Measurements from ENCODE around the gene HRCT1. TPM values are rescaled to one million over a fixed set of nuclear protein-coding genes. Genes with fewer than 3 reads are reported as not detected.
"Not testable (repeated sequence)": the region's sequence is repeated elsewhere in the genome, so short reads cannot be mapped to it uniquely, and the experiment has no call there.

HRCT1 gene
- total and polyA plus RNA-seq, 2 donors (not counting 3 experiments of a cell fraction or from before 2014, with no cell fraction given), result 1.2 to 7.0 TPM

DNA sequence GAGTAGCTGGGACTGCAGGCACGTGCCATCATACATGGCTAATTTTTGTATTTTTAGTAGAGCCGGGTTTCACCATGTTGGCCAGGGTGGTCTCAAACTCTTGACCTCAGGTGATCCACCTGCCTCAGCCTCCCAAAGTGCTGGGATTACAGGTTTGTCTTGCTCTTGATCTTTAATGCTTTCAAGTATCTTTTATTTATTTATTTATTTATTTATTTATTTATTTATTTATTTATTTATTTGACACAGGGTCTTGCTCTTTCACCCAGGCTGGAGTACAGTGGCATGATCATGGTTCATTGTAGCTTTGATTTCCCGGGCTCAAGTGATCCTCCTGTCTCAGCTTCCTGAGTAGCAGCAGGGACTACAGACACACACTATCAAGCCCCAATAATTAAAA lies 21.1 kb upstream of the HRCT1 start:
- DNase-seq (ENCODE audit: low read depth, low spot score); FAIRE-seq; H3K27ac ChIP-seq (ENCODE audit: insufficient read depth, low read depth, low read length); H3K79me2 ChIP-seq (ENCODE audit: control insufficient read depth, insufficient read depth, low read length); H3K9me1 ChIP-seq (replicated peaks; ENCODE audit: control insufficient read depth, extremely low read depth, insufficient read depth, low read length); H2AFZ ChIP-seq (ENCODE audit: low read depth, low read length); H3K9me3 ChIP-seq (replicated peaks; ENCODE audit: control insufficient read depth, insufficient read depth, low read length); H3K4me2 ChIP-seq (ENCODE audit: insufficient read depth, low read length); BruUV-seq (replicated peaks); H3K4me3 ChIP-seq (replicated peaks in 1 of 3; ENCODE audit: insufficient read depth in 1 of 3, low read depth in 1 of 3, low read length in 3 of 3); H3K4me1 ChIP-seq (ENCODE audit: control insufficient read depth, extremely low read depth, insufficient read depth, low read length); H3K36me3 ChIP-seq (ENCODE audit: control insufficient read depth in 2 of 2, extremely low read depth in 1 of 2, insufficient read depth in 2 of 2, low read length in 2 of 2); dilution Hi-C loops (cut with MboI; ENCODE audit: extremely low pct_ligation_motif_present, low sequenced_read_pairs); H3K9ac ChIP-seq (replicated peaks; ENCODE audit: extremely low read depth, insufficient read depth, low read length); POLR2A ChIA-PET; H4K20me1 ChIP-seq (replicated peaks; ENCODE audit: control insufficient read depth, extremely low read depth, insufficient read depth, low read length); H3K27me3 ChIP-seq (ENCODE audit: control insufficient read depth in 2 of 2, insufficient read depth in 2 of 2, low read length in 2 of 2): not testable (repeated sequence)
- intact Hi-C loops (cut with micrococcal nuclease), result loop anchor here (5.0 kb wide), 2 partner anchors 158 to 238 kb away; no protein-coding TSS in a partner anchor
- CTCF ChIA-PET, result interaction anchor here (0.9 kb wide), 1 partner anchor 95 kb away, joined by 3 read pairs; no protein-coding TSS in a partner anchor

DNA sequence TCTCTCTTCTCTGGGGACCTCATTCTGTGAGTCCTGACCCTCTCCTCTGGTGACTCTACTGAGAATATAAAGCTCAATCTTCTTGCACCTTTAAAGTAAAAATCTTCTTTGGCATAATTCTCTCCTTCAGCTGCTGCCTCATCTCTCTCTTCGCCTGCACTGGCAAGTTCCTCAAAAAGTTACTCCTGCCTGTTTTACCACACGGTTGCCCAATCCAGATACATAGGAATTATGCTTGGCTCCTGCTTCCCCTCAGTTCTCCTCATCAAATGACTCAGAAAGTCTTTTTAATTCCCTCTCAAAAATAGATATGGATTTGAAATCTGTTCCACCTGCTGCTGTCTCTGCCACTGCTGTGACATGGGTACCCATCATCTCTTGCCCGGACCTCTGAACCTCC lies 14.4 kb upstream of the HRCT1 start:
- Histone ChIP-seq H3K9me3 (replicated peaks; ENCODE audit: control insufficient read depth, insufficient read depth, low read length) (no peaks in the 10 kb centered on the region), H3K9ac (replicated peaks; ENCODE audit: extremely low read depth, insufficient read depth, low read length) (no peak overlapping the region), H2AFZ (ENCODE audit: low read depth, low read length) (no peak overlapping the region), H3K4me1 (ENCODE audit: control insufficient read depth, extremely low read depth, insufficient read depth, low read length) (no peaks in the 10 kb centered on the region), H3K27ac (ENCODE audit: insufficient read depth, low read depth, low read length) (no peak overlapping the region), H4K20me1 (replicated peaks; ENCODE audit: control insufficient read depth, extremely low read depth, insufficient read depth, low read length) (no peaks in the 10 kb centered on the region), H3K36me3 (ENCODE audit: control insufficient read depth in 2 of 2, extremely low read depth in 1 of 2, insufficient read depth in 2 of 2, low read length in 2 of 2) (no peaks in the 10 kb centered on the region), H3K79me2 (ENCODE audit: control insufficient read depth, insufficient read depth, low read length) (no peaks in the 10 kb centered on the region), H3K4me3 (replicated peaks in 1 of 3; ENCODE audit: insufficient read depth in 1 of 3, low read depth in 1 of 3, low read length in 3 of 3) (no peak overlapping the region), H3K27me3 (ENCODE audit: control insufficient read depth in 2 of 2, insufficient read depth in 2 of 2, low read length in 2 of 2) (peaks cover 2 to 7% of the 10 kb centered on the region in 2 experiments), H3K9me1 (replicated peaks; ENCODE audit: control insufficient read depth, extremely low read depth, insufficient read depth, low read length) (no peaks in the 10 kb centered on the region), H3K4me2 (ENCODE audit: insufficient read depth, low read length) (no peak overlapping the region)
- DNase-seq (ENCODE audit: low read depth, low spot score) (no peak), FAIRE-seq (no peak)
- POLR2A ChIA-PET, result no interaction called here
- dilution Hi-C loops (cut with MboI; ENCODE audit: extremely low pct_ligation_motif_present, low sequenced_read_pairs), result no loop called here
- CTCF ChIA-PET, result interaction anchor here (0.8 to 1.9 kb wide), 8 partner anchors 10 to 103 kb away, joined by 3 to 18 read pairs (median 4); no protein-coding TSS in a partner anchor
- intact Hi-C loops (cut with micrococcal nuclease), result loop anchor here (2.0 kb wide), 1 partner anchor 13 kb away; no protein-coding TSS in a partner anchor
- TF ChIP-seq JUN (IDR thresholded peaks at IDR 0.05; ENCODE audit: borderline replicate concordance, insufficient read depth, insufficient read length, low read depth) (no peak), EZH2 (IDR thresholded peaks at IDR 0.05; ENCODE audit: borderline replicate concordance, low read depth, low read length, severe bottlenecking) (no peak), FOS (IDR thresholded peaks at IDR 0.05; ENCODE audit: borderline replicate concordance, insufficient read depth, low read length) (no peak), POLR2AphosphoS5 (IDR thresholded peaks at IDR 0.05; ENCODE audit: insufficient read depth, low read depth, low read length) (no peak), POLR2A (IDR thresholded peaks at IDR 0.05; ENCODE audit: low read depth, low read length) (no peak), GATA2 (IDR thresholded peaks at IDR 0.05; ENCODE audit: insufficient read depth, insufficient read length, low read depth, low read length) (no peak)
- TF ChIP-seq, protein P1, sequence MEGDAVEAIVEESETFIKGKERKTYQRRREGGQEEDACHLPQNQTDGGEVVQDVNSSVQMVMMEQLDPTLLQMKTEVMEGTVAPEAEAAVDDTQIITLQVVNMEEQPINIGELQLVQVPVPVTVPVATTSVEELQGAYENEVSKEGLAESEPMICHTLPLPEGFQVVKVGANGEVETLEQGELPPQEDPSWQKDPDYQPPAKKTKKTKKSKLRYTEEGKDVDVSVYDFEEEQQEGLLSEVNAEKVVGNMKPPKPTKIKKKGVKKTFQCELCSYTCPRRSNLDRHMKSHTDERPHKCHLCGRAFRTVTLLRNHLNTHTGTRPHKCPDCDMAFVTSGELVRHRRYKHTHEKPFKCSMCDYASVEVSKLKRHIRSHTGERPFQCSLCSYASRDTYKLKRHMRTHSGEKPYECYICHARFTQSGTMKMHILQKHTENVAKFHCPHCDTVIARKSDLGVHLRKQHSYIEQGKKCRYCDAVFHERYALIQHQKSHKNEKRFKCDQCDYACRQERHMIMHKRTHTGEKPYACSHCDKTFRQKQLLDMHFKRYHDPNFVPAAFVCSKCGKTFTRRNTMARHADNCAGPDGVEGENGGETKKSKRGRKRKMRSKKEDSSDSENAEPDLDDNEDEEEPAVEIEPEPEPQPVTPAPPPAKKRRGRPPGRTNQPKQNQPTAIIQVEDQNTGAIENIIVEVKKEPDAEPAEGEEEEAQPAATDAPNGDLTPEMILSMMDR (IDR thresholded peaks at IDR 0.05; ENCODE audit: extremely low read depth in 1 of 2, insufficient read depth in 1 of 2, low read depth in 1 of 2, low read length in 2 of 2), result no peak
- TF ChIP-seq, protein P2, sequence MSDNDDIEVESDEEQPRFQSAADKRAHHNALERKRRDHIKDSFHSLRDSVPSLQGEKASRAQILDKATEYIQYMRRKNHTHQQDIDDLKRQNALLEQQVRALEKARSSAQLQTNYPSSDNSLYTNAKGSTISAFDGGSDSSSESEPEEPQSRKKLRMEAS (IDR thresholded peaks at IDR 0.05; ENCODE audit: insufficient read depth, insufficient read length), result no peak
- no TSS peak for BruUV-seq (replicated peaks)
